Measurements from ENCODE around the gene PHLDA2. TPM values are rescaled to one million over a fixed set of nuclear protein-coding genes. Genes with fewer than 3 reads are reported as not detected.
"Not testable (repeated sequence)": the region's sequence is repeated elsewhere in the genome, so short reads cannot be mapped to it uniquely, and the experiment has no call there.

Gene PHLDA2
- total RNA-seq, 6 experiments from 2014 or later: 102 to 149 (median 125) TPM

DNA sequence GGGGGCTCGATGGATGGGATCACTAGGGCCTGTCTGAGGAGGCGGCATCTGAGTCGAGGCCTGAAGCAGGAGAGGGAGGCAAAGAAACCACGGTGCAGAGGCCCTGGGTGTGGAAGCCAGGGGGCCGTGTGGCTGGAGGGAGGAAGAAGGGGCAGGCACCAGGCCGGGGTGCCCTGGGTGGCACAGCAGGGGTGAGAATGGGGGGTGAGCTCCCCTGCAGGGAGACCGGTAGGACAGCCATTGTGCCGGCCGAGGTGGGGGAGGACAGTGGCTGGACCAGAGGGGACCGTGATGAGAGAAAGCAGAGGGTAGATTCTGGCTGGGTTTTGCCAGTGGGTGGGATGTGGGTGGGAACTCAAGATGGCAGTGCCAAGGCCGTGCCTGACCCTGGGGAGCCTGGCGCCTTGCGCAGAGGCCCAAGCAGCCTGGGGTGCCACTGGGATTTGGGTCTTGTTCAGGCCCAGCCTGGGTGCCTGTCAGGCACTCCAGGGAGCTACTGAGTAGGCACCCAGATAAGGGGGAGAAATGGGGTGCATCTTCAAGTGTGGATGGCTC is 18.7 kb downstream of the PHLDA2 start:
- no peak for DNase-seq
- peaks cover 6% of the 10 kb centered on the region; the same call in 1 of the 2 replicates for H3K9me3 Mint-ChIP-seq
- H3K4me1 Mint-ChIP-seq (ENCODE audit: low read depth): peaks cover 14% of the 10 kb centered on the region
- no peak overlapping the region for H3K27ac Mint-ChIP-seq
- TF ChIP-seq, protein P1, sequence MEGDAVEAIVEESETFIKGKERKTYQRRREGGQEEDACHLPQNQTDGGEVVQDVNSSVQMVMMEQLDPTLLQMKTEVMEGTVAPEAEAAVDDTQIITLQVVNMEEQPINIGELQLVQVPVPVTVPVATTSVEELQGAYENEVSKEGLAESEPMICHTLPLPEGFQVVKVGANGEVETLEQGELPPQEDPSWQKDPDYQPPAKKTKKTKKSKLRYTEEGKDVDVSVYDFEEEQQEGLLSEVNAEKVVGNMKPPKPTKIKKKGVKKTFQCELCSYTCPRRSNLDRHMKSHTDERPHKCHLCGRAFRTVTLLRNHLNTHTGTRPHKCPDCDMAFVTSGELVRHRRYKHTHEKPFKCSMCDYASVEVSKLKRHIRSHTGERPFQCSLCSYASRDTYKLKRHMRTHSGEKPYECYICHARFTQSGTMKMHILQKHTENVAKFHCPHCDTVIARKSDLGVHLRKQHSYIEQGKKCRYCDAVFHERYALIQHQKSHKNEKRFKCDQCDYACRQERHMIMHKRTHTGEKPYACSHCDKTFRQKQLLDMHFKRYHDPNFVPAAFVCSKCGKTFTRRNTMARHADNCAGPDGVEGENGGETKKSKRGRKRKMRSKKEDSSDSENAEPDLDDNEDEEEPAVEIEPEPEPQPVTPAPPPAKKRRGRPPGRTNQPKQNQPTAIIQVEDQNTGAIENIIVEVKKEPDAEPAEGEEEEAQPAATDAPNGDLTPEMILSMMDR (IDR thresholded peaks at IDR 0.05): no peak
- H3K27me3 Mint-ChIP-seq (ENCODE audit: insufficient read depth): peaks cover 4% of the 10 kb centered on the region
- H3K4me3 Mint-ChIP-seq: no peak overlapping the region
- H3K36me3 Mint-ChIP-seq (ENCODE audit: low read depth): peaks cover 18% of the 10 kb centered on the region

DNA sequence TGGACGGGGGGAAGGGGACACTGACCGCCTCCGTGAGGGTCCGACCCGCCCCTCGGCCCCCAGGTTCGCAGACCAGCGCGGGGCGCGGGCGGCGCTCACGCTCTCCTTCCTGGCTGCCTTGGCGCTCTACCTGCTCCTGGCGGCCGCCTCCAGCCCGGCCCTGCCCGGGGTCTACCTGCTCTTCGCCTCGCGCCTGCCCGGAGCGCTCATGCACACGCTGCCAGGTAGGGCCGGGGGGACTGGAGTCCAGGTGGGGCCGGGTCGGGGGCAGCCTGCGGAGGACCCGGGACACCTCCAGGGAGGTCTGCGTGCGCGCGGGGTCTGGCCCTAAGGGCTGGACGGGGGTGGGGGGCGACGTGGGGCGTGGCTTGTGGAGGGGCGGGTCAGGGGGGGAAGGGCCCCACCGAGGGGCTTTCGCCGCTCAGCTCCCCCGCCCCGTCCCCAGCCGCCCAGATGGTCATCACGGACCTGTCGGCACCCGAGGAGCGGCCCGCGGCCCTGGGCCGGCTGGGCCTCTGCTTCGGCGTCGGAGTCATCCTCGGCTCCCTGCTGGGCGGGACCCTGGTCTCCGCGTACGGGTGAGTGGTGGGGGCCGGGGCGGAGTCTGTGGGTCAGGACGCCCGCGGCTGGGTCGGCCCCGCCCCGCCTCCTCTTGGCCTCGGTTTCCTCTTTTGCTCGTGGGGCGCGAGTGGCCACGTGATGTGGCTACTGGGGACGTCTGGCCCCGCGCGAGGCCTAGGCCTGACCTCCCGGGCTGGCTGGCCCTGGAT is 19.9 kb downstream of the PHLDA2 start:
- Mint-ChIP-seq H3K9me3 (peaks cover 11% of the 10 kb centered on the region; the same call in 1 of the 2 replicates), H3K27ac (no peak overlapping the region), H3K36me3 (ENCODE audit: low read depth) (peaks cover 29% of the 10 kb centered on the region), H3K27me3 (ENCODE audit: insufficient read depth) (no peaks in the 10 kb centered on the region; the same call in none of the 2 replicates), H3K4me3 (no peak overlapping the region), H3K4me1 (ENCODE audit: low read depth) (peaks cover 14% of the 10 kb centered on the region)
- DNase-seq: no peak
- TF ChIP-seq, protein P1 (IDR thresholded peaks at IDR 0.05): no peak

DNA sequence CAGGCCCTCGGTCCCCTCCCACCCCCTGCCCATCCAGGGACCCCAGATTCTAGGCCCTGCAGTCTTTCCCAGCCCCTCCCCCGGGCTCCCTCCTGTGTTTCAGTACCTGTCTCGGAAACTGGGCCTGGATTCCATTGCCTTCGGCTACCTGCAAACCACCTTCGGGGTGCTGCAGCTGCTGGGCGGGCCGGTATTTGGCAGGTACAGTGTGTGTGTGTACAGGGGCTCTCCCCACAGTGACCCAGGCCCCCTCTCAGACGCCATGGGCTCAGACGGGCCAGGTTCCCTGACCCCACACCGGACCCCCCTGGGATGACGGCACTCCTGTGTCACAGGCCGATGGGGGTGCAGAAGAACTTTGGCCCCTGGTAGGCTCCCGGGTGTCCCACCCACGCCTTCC is 21.1 kb downstream of the PHLDA2 start:
- no peaks in the 10 kb centered on the region; the same call in 1 of the 2 replicates for H3K27me3 Mint-ChIP-seq (ENCODE audit: insufficient read depth)
- DNase-seq: no peak
- H3K4me3 Mint-ChIP-seq: no peak overlapping the region
- H3K9me3 Mint-ChIP-seq: peaks cover 11% of the 10 kb centered on the region; the same call in 1 of the 2 replicates
- no peak overlapping the region for H3K27ac Mint-ChIP-seq
- TF ChIP-seq, protein P1 (IDR thresholded peaks at IDR 0.05): no peak
- peaks cover 30% of the 10 kb centered on the region for H3K36me3 Mint-ChIP-seq (ENCODE audit: low read depth)
- peaks cover 17% of the 10 kb centered on the region for H3K4me1 Mint-ChIP-seq (ENCODE audit: low read depth)

DNA sequence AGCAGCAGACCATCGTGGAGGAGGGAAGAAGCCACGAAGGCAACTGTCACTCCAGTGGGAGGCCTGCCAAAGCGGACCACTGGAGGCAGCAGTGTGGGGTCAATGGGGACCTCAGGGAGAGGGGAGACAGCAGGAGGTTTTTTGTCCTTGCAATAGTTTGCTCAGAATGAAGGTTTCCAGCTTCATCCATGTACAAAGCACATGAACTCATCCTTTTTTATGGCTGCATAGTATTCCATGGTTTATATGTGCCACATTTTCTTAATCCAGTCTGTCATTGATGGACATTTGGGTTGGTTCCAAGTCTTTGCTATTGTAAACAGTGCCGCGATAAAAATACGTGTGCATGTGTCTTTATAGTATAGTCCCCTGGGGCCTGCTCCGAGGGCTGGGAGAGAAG is 23.9 kb downstream of the PHLDA2 start:
- not testable (repeated sequence) for H3K4me3 Mint-ChIP-seq

DNA sequence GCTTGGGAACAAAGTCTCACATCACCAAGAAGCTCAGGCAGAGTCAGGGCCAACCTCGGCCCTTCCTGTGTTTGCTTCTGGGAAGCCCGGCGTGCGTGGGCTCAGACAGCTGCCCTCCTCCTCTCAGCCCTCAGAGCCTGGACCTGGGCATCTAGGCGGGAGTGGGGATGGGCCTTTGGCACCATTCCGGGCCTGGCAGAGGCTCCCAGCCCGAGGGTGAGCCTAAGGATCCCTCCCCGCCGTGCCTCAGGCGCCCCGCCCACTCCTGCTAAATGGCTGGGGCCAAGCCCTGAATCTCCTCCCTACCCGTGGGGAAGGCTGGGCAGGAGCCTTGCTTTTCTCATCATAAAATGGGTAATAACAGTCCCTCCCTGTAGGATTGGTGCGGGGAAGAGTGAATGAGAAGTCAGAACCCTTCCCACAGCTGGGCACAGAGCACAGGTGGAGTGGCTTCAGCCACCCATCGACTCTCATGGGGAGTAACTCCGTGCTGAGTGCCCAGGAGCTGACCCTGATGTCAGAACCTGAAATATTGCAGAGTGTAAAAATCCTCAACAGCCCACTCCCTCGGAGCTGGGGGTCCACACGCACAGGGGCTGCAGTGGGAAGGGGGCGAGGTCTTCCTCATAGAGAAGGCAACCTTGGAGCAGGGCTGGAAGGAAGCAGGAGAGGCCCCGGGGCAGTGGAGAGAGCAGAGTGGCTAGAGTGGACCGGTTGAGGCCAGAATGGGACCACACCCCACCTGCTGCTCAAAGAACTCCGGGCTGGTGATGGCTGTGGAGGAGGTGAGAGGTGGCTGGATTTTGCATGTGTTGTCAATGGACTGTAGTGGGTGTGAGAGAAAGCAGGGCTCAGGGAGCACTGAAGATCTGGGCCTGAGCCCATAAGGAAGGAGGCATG is 24.8 kb downstream of the PHLDA2 start:
- no peak for DNase-seq
- H3K4me3 Mint-ChIP-seq: no peak overlapping the region; the same call in 1 of the 2 replicates
- H3K27me3 Mint-ChIP-seq (ENCODE audit: insufficient read depth): no peaks in the 10 kb centered on the region; the same call in 1 of the 2 replicates
- peaks cover 11% of the 10 kb centered on the region; the same call in 1 of the 2 replicates for H3K9me3 Mint-ChIP-seq
- H3K4me1 Mint-ChIP-seq (ENCODE audit: low read depth): peaks cover 18% of the 10 kb centered on the region
- peaks cover 30% of the 10 kb centered on the region for H3K36me3 Mint-ChIP-seq (ENCODE audit: low read depth)
- TF ChIP-seq, protein P1 (IDR thresholded peaks at IDR 0.05): no peak
- H3K27ac Mint-ChIP-seq: no peak overlapping the region

More for the DNA sequence above, 23.9 kb downstream of the PHLDA2 start:
- H3K27me3 Mint-ChIP-seq (ENCODE audit: insufficient read depth); H3K27ac Mint-ChIP-seq; DNase-seq: not testable (repeated sequence)
- H3K9me3 Mint-ChIP-seq: peaks cover 11% of the 10 kb centered on the region; the same call in 1 of the 2 replicates
- H3K36me3 Mint-ChIP-seq (ENCODE audit: low read depth): peaks cover 30% of the 10 kb centered on the region
- H3K4me1 Mint-ChIP-seq (ENCODE audit: low read depth): peaks cover 13% of the 10 kb centered on the region

Measured in HFFc6 (cell line).